ENCODE results near the gene PDILT.

Gene PDILT

DNA sequence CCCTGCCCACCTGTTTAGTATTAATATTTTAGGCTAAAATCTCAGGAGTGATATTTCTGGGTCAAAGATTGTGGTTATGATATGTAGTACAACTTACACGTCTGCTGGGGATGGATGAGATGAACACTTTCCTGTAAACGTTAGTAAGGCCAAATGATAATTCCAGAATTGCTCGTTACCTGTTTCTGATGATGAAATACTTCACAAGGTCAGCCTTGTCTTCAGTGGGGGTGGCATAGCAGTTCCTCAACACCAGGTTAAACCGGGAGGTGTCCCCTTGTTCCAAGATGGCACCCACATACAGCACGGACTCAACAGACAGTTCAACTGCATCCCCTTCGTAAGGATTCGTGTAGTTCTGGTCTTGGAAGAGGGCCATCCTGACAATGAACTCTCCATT is 86.5 kb downstream of the PDILT start:
- CTCF ChIA-PET = interaction anchor here (0.6 to 1.0 kb wide), 2 partner anchors 376 to 411 kb away, joined by 3 to 5 read pairs; no protein-coding TSS in a partner anchor
- POLR2A ChIA-PET = no interaction called here

DNA sequence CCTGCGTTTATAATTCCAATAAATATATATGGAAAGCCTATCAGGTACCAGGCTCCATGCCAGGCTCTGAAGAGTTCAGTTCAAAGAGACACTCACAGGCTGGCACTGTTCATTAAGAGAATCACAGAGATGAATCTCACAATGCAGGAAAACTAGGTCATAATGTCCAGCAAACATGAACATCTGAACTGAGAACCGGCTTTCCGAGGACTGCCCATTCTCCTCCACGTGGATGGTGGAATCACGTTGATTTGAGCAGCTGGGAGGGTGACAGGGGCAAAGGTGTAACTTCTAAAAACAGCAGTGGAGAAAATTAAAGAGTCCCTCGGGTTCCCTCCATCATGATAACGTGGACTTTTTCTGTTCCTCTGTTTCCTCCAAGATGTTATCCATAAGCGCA is 87.4 kb downstream of the PDILT start:
- CTCF ChIA-PET = interaction anchor here (0.7 to 1.0 kb wide), 2 partner anchors 66 to 410 kb away, joined by 3 to 5 read pairs; no protein-coding TSS in a partner anchor
- no peak overlapping the region for H3K27ac ChIP-seq (ENCODE audit: extremely low read depth, low read depth, low read length)
- H3K4me1 ChIP-seq (ENCODE audit: control insufficient read depth, insufficient read depth, low read length) = no peaks in the 10 kb centered on the region
- H3K9me3 ChIP-seq (ENCODE audit: control insufficient read depth, insufficient read depth, low read depth, low read length) = no peaks in the 10 kb centered on the region
- H3K4me3 ChIP-seq (ENCODE audit: low read depth, low read length) = no peak overlapping the region
- no peaks in the 10 kb centered on the region for H3K36me3 ChIP-seq (ENCODE audit: control insufficient read depth in 2 of 2, insufficient read depth in 1 of 2, low read length in 2 of 2)
- POLR2A ChIA-PET = no interaction called here
- TF ChIP-seq, protein P1, sequence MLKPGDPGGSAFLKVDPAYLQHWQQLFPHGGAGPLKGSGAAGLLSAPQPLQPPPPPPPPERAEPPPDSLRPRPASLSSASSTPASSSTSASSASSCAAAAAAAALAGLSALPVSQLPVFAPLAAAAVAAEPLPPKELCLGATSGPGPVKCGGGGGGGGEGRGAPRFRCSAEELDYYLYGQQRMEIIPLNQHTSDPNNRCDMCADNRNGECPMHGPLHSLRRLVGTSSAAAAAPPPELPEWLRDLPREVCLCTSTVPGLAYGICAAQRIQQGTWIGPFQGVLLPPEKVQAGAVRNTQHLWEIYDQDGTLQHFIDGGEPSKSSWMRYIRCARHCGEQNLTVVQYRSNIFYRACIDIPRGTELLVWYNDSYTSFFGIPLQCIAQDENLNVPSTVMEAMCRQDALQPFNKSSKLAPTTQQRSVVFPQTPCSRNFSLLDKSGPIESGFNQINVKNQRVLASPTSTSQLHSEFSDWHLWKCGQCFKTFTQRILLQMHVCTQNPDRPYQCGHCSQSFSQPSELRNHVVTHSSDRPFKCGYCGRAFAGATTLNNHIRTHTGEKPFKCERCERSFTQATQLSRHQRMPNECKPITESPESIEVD (tag by site-specific recombination; IDR thresholded peaks at IDR 0.05) = no peak
- TF ChIP-seq WT1 (tag by site-specific recombination; IDR thresholded peaks at IDR 0.05) (no peak), ZNF777 (tag by site-specific recombination; IDR thresholded peaks at IDR 0.05; ENCODE audit: borderline replicate concordance) (no peak), ZNF621 (tag by site-specific recombination; IDR thresholded peaks at IDR 0.05) (no peak), KLF8 (tag by site-specific recombination; IDR thresholded peaks at IDR 0.05) (no peak), ZFP37 (tag by site-specific recombination; IDR thresholded peaks at IDR 0.05) (no peak)
- TF ChIP-seq, protein P2, sequence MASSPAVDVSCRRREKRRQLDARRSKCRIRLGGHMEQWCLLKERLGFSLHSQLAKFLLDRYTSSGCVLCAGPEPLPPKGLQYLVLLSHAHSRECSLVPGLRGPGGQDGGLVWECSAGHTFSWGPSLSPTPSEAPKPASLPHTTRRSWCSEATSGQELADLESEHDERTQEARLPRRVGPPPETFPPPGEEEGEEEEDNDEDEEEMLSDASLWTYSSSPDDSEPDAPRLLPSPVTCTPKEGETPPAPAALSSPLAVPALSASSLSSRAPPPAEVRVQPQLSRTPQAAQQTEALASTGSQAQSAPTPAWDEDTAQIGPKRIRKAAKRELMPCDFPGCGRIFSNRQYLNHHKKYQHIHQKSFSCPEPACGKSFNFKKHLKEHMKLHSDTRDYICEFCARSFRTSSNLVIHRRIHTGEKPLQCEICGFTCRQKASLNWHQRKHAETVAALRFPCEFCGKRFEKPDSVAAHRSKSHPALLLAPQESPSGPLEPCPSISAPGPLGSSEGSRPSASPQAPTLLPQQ (tag by site-specific recombination; IDR thresholded peaks at IDR 0.05) = no peak

More for the DNA sequence above, 86.5 kb downstream of the PDILT start:
- no peaks in the 10 kb centered on the region for H3K36me3 ChIP-seq (ENCODE audit: control insufficient read depth in 2 of 2, insufficient read depth in 1 of 2, low read length in 2 of 2)
- H3K4me1 ChIP-seq (ENCODE audit: control insufficient read depth, insufficient read depth, low read length) = no peaks in the 10 kb centered on the region
- H3K27ac ChIP-seq (ENCODE audit: extremely low read depth, low read depth, low read length) = no peak overlapping the region
- TF ChIP-seq ZFHX2 (tag by site-specific recombination; conservative IDR thresholded peaks at IDR 0.05) (no peak), ZNF701 (tag by site-specific recombination; IDR thresholded peaks at IDR 0.05) (no peak), RBAK (tag by site-specific recombination; IDR thresholded peaks at IDR 0.05) (no peak), SP2 (tag by site-specific recombination; IDR thresholded peaks at IDR 0.05) (no peak), REPIN1 (tag by site-specific recombination; IDR thresholded peaks at IDR 0.05; ENCODE audit: low read depth) (no peak), SP7 (tag by site-specific recombination; IDR thresholded peaks at IDR 0.05) (no peak), ZNF366 (tag by site-specific recombination; conservative IDR thresholded peaks at IDR 0.05) (no peak), ZNF114 (tag by site-specific recombination; IDR thresholded peaks at IDR 0.05) (no peak), ZNF416 (tag by site-specific recombination; IDR thresholded peaks at IDR 0.05) (no peak), ZNF473 (tag by site-specific recombination; IDR thresholded peaks at IDR 0.05) (no peak), ZNF146 (tag by site-specific recombination; IDR thresholded peaks at IDR 0.05) (no peak), ZNF266 (tag by site-specific recombination; IDR thresholded peaks at IDR 0.05; ENCODE audit: low read depth) (no peak), ZSCAN30 (tag by site-specific recombination; IDR thresholded peaks at IDR 0.05) (no peak), ZNF629 (tag by site-specific recombination; IDR thresholded peaks at IDR 0.05) (no peak), ZNF530 (tag by site-specific recombination; IDR thresholded peaks at IDR 0.05; ENCODE audit: low read depth) (no peak), ZNF223 (tag by site-specific recombination; IDR thresholded peaks at IDR 0.05) (no peak)
- TF ChIP-seq, protein P3, sequence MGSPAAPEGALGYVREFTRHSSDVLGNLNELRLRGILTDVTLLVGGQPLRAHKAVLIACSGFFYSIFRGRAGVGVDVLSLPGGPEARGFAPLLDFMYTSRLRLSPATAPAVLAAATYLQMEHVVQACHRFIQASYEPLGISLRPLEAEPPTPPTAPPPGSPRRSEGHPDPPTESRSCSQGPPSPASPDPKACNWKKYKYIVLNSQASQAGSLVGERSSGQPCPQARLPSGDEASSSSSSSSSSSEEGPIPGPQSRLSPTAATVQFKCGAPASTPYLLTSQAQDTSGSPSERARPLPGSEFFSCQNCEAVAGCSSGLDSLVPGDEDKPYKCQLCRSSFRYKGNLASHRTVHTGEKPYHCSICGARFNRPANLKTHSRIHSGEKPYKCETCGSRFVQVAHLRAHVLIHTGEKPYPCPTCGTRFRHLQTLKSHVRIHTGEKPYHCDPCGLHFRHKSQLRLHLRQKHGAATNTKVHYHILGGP (tag by site-specific recombination; IDR thresholded peaks at IDR 0.05) = no peak
- TF ChIP-seq, protein P4, sequence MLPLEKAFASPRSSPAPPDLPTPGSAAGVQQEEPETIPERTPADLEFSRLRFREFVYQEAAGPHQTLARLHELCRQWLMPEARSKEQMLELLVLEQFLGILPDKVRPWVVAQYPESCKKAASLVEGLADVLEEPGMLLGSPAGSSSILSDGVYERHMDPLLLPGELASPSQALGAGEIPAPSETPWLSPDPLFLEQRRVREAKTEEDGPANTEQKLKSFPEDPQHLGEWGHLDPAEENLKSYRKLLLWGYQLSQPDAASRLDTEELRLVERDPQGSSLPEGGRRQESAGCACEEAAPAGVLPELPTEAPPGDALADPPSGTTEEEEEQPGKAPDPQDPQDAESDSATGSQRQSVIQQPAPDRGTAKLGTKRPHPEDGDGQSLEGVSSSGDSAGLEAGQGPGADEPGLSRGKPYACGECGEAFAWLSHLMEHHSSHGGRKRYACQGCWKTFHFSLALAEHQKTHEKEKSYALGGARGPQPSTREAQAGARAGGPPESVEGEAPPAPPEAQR (tag by site-specific recombination; IDR thresholded peaks at IDR 0.05) = no peak
- TF ChIP-seq, protein P5, sequence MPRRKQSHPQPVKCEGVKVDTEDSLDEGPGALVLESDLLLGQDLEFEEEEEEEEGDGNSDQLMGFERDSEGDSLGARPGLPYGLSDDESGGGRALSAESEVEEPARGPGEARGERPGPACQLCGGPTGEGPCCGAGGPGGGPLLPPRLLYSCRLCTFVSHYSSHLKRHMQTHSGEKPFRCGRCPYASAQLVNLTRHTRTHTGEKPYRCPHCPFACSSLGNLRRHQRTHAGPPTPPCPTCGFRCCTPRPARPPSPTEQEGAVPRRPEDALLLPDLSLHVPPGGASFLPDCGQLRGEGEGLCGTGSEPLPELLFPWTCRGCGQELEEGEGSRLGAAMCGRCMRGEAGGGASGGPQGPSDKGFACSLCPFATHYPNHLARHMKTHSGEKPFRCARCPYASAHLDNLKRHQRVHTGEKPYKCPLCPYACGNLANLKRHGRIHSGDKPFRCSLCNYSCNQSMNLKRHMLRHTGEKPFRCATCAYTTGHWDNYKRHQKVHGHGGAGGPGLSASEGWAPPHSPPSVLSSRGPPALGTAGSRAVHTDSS (tag by site-specific recombination; IDR thresholded peaks at IDR 0.05) = no peak
- TF ChIP-seq, protein P6, sequence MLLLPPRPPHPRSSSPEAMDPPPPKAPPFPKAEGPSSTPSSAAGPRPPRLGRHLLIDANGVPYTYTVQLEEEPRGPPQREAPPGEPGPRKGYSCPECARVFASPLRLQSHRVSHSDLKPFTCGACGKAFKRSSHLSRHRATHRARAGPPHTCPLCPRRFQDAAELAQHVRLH (tag by site-specific recombination; IDR thresholded peaks at IDR 0.05) = no peak
- H3K4me3 ChIP-seq (ENCODE audit: low read depth, low read length) = no peak overlapping the region
- no peaks in the 10 kb centered on the region for H3K9me3 ChIP-seq (ENCODE audit: control insufficient read depth, insufficient read depth, low read depth, low read length)

Data from HEK293 (cell line).